ENCODE results near the gene SNPH.

The SNPH gene

DNA sequence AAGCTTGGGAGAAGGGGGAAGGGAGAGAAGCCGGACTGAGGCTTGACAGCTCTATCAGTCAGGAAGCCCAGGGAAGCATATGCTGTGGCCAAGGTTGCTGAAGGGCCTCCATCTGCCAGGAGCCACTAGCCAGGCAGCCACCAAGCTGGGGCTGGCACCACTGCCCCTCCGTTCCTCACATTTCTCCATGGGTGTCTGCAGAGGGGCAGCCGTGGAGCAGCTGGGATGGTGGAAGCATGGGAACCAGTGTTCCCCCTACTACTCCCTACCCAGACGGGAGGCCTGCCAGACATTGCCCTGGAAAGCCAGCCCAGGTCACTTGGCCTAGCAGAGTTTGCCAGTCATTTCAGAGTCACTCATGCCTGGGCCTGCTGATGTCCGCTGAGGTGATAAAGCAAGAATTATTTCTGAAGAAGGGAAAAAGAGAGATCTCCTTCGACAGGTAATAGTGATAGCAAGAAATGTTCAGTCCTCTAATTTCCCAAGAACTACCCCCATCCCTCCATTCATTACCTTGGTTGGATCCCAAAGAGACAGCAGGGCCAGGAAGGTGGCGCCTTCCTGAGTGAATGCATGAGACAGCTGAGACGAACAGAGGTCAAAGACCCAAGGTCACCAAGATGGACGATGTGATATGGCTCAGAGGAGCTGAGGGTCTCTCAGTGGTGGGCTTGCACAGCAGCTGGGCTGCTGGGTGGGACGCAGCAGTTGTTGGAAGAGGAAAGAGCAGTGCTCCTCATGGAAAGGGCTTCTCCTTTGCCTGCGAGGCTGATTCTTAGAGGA is 21.9 kb downstream of the SNPH start:
- no peak for DNase-seq

GRCh38 chr20:1291191-1291741 is 25.2 kb downstream of the SNPH start:
- DNase-seq: no peak

GRCh38 chr20:1292620-1293019 is 26.5 kb downstream of the SNPH start:
- DNase-seq: no peak

DNA sequence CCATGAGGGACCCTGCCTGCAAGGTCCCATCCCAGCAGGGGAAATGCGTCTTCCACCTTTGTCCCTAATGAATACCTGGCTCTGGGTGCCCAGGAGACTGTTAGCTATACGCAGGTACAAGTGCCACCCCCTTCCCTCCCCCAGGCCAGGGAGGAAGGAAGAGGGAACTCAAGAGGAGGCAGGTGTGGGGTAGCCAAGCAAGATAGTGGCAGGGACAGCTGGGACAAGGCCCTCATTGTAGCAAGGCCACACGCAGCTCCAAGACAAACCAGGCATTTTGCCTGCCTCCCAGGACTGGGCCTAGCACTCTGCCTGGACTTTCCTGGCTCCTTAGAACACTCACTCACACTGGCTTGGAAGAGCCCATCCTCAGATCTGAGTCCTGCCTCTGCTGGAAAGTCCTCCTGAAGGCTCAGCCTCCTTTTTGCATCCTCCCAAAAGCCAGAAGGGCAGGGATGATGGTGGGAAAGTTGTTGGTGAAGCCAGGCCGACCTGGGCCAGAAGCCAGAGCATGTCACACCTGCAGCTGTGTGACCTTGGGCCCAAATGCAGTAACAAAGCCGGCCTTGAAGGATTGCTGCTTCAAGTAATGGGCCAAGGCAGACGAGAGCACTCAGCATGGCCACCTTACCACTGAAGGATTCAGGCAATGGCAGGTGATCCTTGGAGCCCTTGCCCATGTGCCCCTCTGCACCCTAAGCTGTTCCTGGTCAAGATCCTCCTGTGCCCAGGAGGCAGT is 27.7 kb downstream of the SNPH start:
- no peak for DNase-seq

DNA sequence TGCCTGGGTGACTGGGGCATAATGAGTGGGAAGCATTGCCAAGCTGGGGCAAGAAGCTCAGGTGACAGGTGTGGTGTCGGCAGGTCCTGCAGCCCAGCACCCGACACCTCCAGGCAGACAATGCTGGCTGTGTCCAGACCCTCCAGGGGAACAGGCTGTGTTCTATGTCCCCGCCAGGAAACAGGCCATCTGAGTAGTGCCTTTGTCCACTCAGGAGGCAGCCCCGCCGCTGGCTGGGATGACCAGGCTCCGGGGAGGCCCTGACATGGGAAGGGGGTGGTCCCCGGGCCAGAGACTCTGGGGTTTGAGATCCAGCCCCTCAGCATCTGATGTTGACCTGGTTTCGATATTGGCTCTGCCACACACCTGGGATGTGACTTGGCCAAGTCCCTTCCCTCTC is 28.4 kb downstream of the SNPH start:
- DNase-seq: no peak

- no peak for DNase-seq
Measured at GRCh38 chr20:1295276-1295930, 29.3 kb downstream of the SNPH start.

- DNase-seq: no peak
Measured at GRCh38 chr20:1296117-1296610, 30.1 kb downstream of the SNPH start.

DNA sequence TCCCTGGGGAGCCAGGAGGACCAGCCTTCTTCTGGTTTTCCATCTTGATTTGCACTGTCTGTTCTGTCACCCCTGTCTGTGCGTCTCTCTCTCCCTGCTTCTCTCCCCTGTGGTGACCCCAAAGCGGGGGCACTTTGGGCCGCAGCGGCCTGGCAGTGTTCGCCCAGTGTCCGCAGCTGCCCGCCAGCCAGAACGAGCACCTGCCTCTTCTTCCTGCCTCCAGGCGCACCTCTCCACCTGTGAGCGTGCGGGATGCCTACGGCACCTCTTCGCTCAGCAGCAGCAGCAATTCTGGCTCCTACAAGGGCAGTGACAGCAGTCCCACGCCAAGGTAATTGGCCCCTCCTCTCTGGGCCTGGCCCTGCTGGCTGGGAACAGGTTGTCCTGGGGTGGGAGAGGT is 30.8 kb downstream of the SNPH start:
- DNase-seq: no peak

- no peak for DNase-seq
Measured at GRCh38 chr20:1297486-1297885, 31.4 kb downstream of the SNPH start.

- no peak for DNase-seq
Measured at GRCh38 chr20:1298166-1298565, 32.1 kb downstream of the SNPH start.

- DNase-seq: no peak
Measured at GRCh38 chr20:1298888-1299511, 32.9 kb downstream of the SNPH start.

DNA sequence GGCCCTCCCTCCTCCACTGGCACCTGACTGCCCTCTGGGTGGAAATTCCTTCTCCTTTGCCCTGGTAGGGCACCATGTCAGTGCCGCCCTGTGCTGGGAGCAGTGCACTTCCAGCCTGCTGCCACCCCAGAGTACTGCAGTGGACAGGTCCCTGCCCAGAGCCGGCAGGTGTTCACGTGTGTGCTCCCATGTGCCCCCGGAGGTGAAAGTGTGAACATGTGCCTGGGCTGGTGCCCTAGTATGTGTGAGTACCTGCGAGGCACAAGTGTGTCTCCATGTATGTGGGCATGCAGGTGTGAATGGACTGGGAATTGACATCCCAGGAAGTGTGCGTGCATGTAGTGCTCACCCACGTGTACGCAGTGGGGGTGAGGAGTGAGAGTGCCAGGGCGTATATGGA is 33.4 kb downstream of the SNPH start:
- DNase-seq: no peak

DNA sequence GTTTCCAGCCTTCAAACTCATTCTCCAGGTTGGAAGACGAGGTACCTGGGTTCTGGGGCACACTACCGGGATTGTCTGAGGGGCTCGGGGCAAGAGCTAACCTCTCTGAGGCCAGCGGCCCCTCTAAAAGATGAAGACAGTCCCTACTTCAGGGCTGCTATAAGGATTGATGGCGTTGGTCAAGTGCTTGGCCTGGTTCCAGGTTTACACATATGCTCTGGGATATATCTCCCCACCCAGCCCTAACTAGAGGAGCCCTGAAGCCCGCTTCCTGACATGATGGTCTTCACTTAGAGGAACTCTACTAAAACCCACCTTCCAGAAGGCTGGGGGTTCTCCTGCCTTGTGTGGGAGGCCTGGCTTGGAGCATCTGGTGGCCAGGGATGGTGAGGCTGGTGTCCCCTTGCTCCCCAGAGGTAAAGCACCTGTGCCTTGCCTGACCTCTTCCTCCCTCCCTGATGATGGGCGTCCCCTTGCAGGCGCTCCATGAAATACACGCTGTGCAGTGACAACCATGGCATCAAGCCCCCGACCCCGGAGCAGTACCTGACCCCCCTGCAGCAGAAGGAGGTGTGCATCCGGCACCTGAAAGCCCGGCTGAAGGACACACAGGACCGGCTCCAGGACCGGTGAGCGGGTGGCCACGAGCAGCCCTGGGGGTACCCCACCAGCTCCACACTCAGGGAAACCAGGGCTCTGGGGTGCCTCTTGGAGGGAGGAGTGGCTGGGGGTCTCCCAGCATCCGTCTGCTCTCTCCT is 34.2 kb downstream of the SNPH start:
- DNase-seq: no peak

- no peak for DNase-seq
Measured at GRCh38 chr20:1301031-1301529, 35.0 kb downstream of the SNPH start.

GRCh38 chr20:1302685-1303541 is 36.8 kb downstream of the SNPH start:
- DNase-seq: no peak

DNA sequence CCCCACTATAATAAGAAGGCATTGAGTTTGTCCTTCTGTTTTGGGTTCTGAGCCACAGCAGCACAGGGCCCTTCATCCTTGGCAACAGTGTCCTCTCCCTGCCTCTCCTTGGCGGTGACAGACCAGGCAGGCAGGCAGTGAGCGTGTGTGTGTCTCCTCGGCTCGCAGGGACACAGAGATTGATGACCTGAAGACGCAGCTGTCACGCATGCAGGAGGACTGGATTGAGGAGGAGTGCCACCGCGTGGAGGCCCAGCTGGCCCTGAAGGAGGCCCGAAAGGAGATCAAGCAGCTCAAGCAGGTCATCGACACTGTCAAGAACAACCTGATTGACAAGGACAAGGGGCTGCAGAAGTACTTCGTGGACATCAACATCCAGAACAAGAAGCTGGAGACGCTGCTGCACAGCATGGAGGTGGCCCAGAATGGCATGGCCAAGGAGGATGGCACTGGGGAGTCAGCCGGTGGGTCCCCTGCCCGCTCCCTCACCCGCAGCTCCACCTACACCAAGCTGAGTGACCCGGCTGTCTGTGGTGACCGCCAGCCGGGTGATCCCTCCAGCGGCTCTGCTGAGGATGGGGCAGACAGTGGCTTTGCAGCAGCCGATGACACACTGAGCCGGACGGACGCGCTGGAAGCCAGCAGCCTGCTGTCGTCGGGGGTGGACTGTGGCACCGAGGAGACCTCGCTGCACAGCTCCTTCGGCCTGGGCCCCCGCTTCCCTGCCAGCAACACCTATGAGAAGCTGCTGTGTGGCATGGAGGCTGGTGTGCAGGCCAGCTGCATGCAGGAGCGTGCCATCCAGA is 38.8 kb downstream of the SNPH start:
- DNase-seq: no peak

- no peak for DNase-seq
Measured at GRCh38 chr20:1305712-1306111, 39.6 kb downstream of the SNPH start.

DNA sequence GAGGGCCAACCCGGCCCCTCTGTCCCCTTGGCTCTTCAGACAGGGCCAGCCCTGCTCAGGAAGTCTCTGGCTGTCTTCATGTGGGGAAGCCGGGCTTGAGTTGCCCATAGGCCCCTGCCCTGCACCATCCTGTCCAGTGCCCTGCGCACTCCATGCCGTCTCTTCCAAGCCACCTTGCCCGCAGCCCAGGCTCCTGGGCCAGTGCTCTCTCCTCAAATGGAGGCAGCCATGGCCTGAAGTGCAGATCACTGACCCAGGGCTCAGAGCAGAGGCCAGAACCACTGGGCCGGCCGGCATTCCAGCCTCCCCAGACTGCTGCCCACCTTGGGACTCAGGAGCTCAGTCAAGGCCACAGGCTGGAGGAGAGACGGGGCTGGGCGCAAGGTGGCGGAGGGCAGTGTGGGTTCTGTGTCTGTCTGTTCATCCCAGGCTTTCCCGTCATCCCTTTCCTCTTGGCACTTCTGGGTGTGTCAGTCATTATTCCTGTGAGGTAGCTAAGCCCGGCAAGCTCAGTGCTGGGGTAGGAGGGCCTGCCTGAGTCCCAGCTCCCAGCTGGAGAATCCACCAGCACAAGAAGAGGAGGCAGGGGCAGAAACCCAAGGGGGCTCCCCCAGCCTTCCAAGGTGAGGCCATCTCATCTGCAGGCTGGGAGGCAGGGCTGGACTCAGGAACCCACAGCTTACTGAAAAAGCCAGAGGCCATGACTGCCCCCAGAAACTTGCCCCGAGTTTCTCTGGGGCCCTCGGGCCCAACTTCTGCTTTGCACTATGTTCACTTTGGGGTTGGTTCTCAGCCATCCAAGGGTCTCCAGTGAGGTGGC is 40.4 kb downstream of the SNPH start:
- no peak for DNase-seq

GRCh38 chr20:1307171-1307570 is 41.1 kb downstream of the SNPH start:
- no peak for DNase-seq
